Skeletal muscle satellite cell (primary cell): ENCODE results near the gene ADAMTS15.
"Not testable (repeated sequence)": the region's sequence is repeated elsewhere in the genome, so short reads cannot be mapped to it uniquely, and the experiment has no call there.

Source experiments
- H3K27me3 ChIP-seq: 2 replicates; pipeline ENCODE4 v1.7.0; 2013; ENCODE audit warnings: low read length; ENCODE audit not compliant: control insufficient read depth, insufficient read depth
- H3K36me3 ChIP-seq: 2 replicates; pipeline ENCODE4 v1.7.0; 2013; ENCODE audit warnings: mild to moderate bottlenecking, control low read depth, low read length; ENCODE audit not compliant: insufficient read depth
- H3K4me1 ChIP-seq: 2 replicates; pipeline ENCODE4 v1.7.0; 2013; ENCODE audit warnings: low read length; ENCODE audit not compliant: control insufficient read depth, insufficient read depth
- H3K4me2 ChIP-seq: 2 replicates; pipeline ENCODE4 v1.7.0; 2013; ENCODE audit warnings: mild to moderate bottlenecking, low read length
- H3K4me3 ChIP-seq: 2 replicates; pipeline ENCODE4 v1.7.0; 2013; ENCODE audit warnings: low read length
- H3K9ac ChIP-seq: 2 replicates; pipeline ENCODE4 v1.7.0; 2013; ENCODE audit warnings: mild to moderate bottlenecking, low read depth, low read length, moderate library complexity
- H3K9me3 ChIP-seq: replicated peaks from 2 replicates; pipeline ENCODE4 v1.7.0; 2013; ENCODE audit warnings: mild to moderate bottlenecking, control low read depth, low read length

ADAMTS15 gene

GRCh38 chr11:130428316-130429119, 19.9 kb upstream of the ADAMTS15 start, which contains the start of gene ADAMTS8:
Gene ADAMTS8 (minus strand): TSS chr11:130428609. CDS start chr11:130428286, 323 bp downstream.
- Histone ChIP-seq H3K9me3 (no peaks in the 10 kb centered on the region), H3K36me3 (no peaks in the 10 kb centered on the region), H3K4me2 (peak within 1 kb of the TSS; percentile 76), H3K4me1 (peaks cover 13% of the 10 kb centered on the region), H3K4me3 (peak within 1 kb of the TSS; percentile 50), H3K9ac (no peak within 1 kb of the TSS), H3K27me3 (peaks cover 66% of the 10 kb centered on the region)

- Histone ChIP-seq H3K4me3 (no peak overlapping the region), H3K9ac (no peak overlapping the region), H3K4me1 (peaks cover 14% of the 10 kb centered on the region), H3K4me2 (peak overlapping the region; percentile 76), H3K9me3 (no peaks in the 10 kb centered on the region), H3K36me3 (no peaks in the 10 kb centered on the region), H3K27me3 (peaks cover 59% of the 10 kb centered on the region)
Measured at GRCh38 chr11:130429120-130429681, 19.2 kb upstream of the ADAMTS15 start.

GRCh38 chr11:130429983-130430382, 18.5 kb upstream of the ADAMTS15 start:
- no peaks in the 10 kb centered on the region for H3K9me3 ChIP-seq

GRCh38 chr11:130431331-130431773, 17.1 kb upstream of the ADAMTS15 start:
- Histone ChIP-seq H3K4me1 (peaks cover 29% of the 10 kb centered on the region), H3K9me3 (no peaks in the 10 kb centered on the region), H3K4me2 (peak overlapping the region; percentile 60), H3K27me3 (peaks cover 39% of the 10 kb centered on the region), H3K9ac (no peak overlapping the region), H3K36me3 (no peaks in the 10 kb centered on the region), H3K4me3 (no peak overlapping the region)

More at GRCh38 chr11:130429983-130430382, 18.5 kb upstream of the ADAMTS15 start:
- no peak overlapping the region for H3K9ac ChIP-seq
- H3K4me3 ChIP-seq: no peak overlapping the region
- H3K27me3 ChIP-seq: peaks cover 52% of the 10 kb centered on the region
- H3K36me3 ChIP-seq: no peaks in the 10 kb centered on the region
- no peak overlapping the region for H3K4me2 ChIP-seq
- peaks cover 16% of the 10 kb centered on the region for H3K4me1 ChIP-seq

GRCh38 chr11:130431801-130432200, 16.6 kb upstream of the ADAMTS15 start:
- H3K36me3 ChIP-seq: no peaks in the 10 kb centered on the region
- peaks cover 34% of the 10 kb centered on the region for H3K4me1 ChIP-seq
- H3K4me3 ChIP-seq: no peak overlapping the region

GRCh38 chr11:130433357-130433756, 15.1 kb upstream of the ADAMTS15 start:
- Histone ChIP-seq H3K4me1 (peaks cover 30% of the 10 kb centered on the region), H3K4me2 (no peak overlapping the region), H3K4me3 (no peak overlapping the region), H3K36me3 (no peaks in the 10 kb centered on the region), H3K27me3 (peaks cover 23% of the 10 kb centered on the region), H3K9me3 (no peaks in the 10 kb centered on the region), H3K9ac (no peak overlapping the region)

More at GRCh38 chr11:130431801-130432200, 16.6 kb upstream of the ADAMTS15 start:
- Histone ChIP-seq H3K9me3 (no peaks in the 10 kb centered on the region), H3K27me3 (peaks cover 35% of the 10 kb centered on the region), H3K4me2 (peak overlapping the region; percentile 60), H3K9ac (no peak overlapping the region)

GRCh38 chr11:130434521-130435223, 13.8 kb upstream of the ADAMTS15 start:
- Histone ChIP-seq H3K4me2 (peak overlapping the region; percentile 94), H3K9ac (peak overlapping the region; percentile 82), H3K4me3 (peak overlapping the region; percentile 74), H3K36me3 (no peaks in the 10 kb centered on the region), H3K9me3 (no peaks in the 10 kb centered on the region), H3K27me3 (peaks cover 10% of the 10 kb centered on the region), H3K4me1 (peaks cover 26% of the 10 kb centered on the region)

GRCh38 chr11:130435671-130436070, 12.8 kb upstream of the ADAMTS15 start:
- Histone ChIP-seq H3K9ac (peak overlapping the region; percentile 82), H3K4me3 (peak overlapping the region; percentile 10), H3K9me3 (no peaks in the 10 kb centered on the region), H3K27me3 (no peaks in the 10 kb centered on the region), H3K4me1 (peaks cover 26% of the 10 kb centered on the region), H3K36me3 (no peaks in the 10 kb centered on the region), H3K4me2 (peak overlapping the region; percentile 94)

- Histone ChIP-seq H3K27me3 (no peaks in the 10 kb centered on the region), H3K4me2 (no peak overlapping the region), H3K9me3 (no peaks in the 10 kb centered on the region), H3K9ac (peak overlapping the region; percentile 10), H3K36me3 (no peaks in the 10 kb centered on the region), H3K4me1 (peaks cover 26% of the 10 kb centered on the region), H3K4me3 (no peak overlapping the region)
Measured at GRCh38 chr11:130436171-130436570, 12.3 kb upstream of the ADAMTS15 start.

GRCh38 chr11:130437848-130438247, 10.6 kb upstream of the ADAMTS15 start:
- Histone ChIP-seq H3K9ac (no peak overlapping the region), H3K4me3 (no peak overlapping the region), H3K27me3 (no peaks in the 10 kb centered on the region), H3K36me3 (no peaks in the 10 kb centered on the region), H3K4me1 (peaks cover 36% of the 10 kb centered on the region), H3K9me3 (no peaks in the 10 kb centered on the region), H3K4me2 (no peak overlapping the region)

- H3K9ac ChIP-seq, H3K27me3 ChIP-seq, H3K36me3 ChIP-seq, H3K4me2 ChIP-seq, H3K4me3 ChIP-seq, H3K9me3 ChIP-seq: not testable (repeated sequence)
- peaks cover 40% of the 10 kb centered on the region for H3K4me1 ChIP-seq
Measured at GRCh38 chr11:130438401-130439159, 9.9 kb upstream of the ADAMTS15 start.
